ENCODE data around the gene MR1. TPM values are rescaled to one million over a fixed set of nuclear protein-coding genes. Genes with fewer than 3 reads are reported as not detected.

Gene MR1
- total RNA-seq, 1 experiment from 2014 or later = 33.4 TPM

- intact Hi-C loops (cut with micrococcal nuclease) = no loop called here
- BruUV-seq (replicated peaks) = no TSS peak
- H3K36me3 Mint-ChIP-seq (ENCODE audit: insufficient read depth, unreplicated experiment) = no peaks in the 10 kb centered on the region
- no peaks in the 10 kb centered on the region for H3K27me3 Mint-ChIP-seq (ENCODE audit: insufficient read depth, unreplicated experiment)
- no peak overlapping the region for H3K4me3 Mint-ChIP-seq (ENCODE audit: unreplicated experiment)
- TF ChIP-seq CTCF (IDR thresholded peaks at IDR 0.05; ENCODE audit: unreplicated experiment) = no peak
- H3K4me1 Mint-ChIP-seq (ENCODE audit: insufficient read depth, unreplicated experiment) = peaks cover 25% of the 10 kb centered on the region
- no peak for DNase-seq (ENCODE audit: unreplicated experiment)
- POLR2A ChIA-PET = interaction anchor here (0.8 to 2.6 kb wide), 6 partner anchors 11 to 59 kb away, joined by 3 to 18 read pairs (median 4); no protein-coding TSS in a partner anchor
- CTCF ChIA-PET = interaction anchor here (0.8 to 4.4 kb wide), 5 partner anchors 12 to 163 kb away, joined by 3 to 32 read pairs (median 4); no protein-coding TSS in a partner anchor
- no peak overlapping the region for H3K27ac Mint-ChIP-seq (ENCODE audit: low read depth, unreplicated experiment)
- H3K9me3 Mint-ChIP-seq (ENCODE audit: unreplicated experiment) = no peaks in the 10 kb centered on the region
These were observed 46.8 kb downstream of the MR1 start for GRCh38 chr1:181080556-181080955.

- DNase-seq (ENCODE audit: unreplicated experiment) = no peak
- intact Hi-C loops (cut with micrococcal nuclease) = no loop called here
- peaks cover 31% of the 10 kb centered on the region for H3K4me1 Mint-ChIP-seq (ENCODE audit: insufficient read depth, unreplicated experiment)
- no peak overlapping the region for H3K4me3 Mint-ChIP-seq (ENCODE audit: unreplicated experiment)
- no peaks in the 10 kb centered on the region for H3K9me3 Mint-ChIP-seq (ENCODE audit: unreplicated experiment)
- H3K27me3 Mint-ChIP-seq (ENCODE audit: insufficient read depth, unreplicated experiment) = no peaks in the 10 kb centered on the region
- TF ChIP-seq CTCF (IDR thresholded peaks at IDR 0.05; ENCODE audit: unreplicated experiment) = no peak
- no TSS peak for BruUV-seq (replicated peaks)
- CTCF ChIA-PET = interaction anchor here (0.8 to 4.4 kb wide), 4 partner anchors 43 to 164 kb away, joined by 3 to 32 read pairs (median 4); no protein-coding TSS in a partner anchor
- H3K27ac Mint-ChIP-seq (ENCODE audit: low read depth, unreplicated experiment) = no peak overlapping the region
- no peaks in the 10 kb centered on the region for H3K36me3 Mint-ChIP-seq (ENCODE audit: insufficient read depth, unreplicated experiment)
- POLR2A ChIA-PET = interaction anchor here (0.8 to 2.6 kb wide), 5 partner anchors 10 to 59 kb away, joined by 3 to 18 read pairs (median 4); no protein-coding TSS in a partner anchor
These were observed 47.6 kb downstream of the MR1 start for GRCh38 chr1:181081395-181081794.

- CTCF ChIA-PET = interaction anchor here (0.6 to 12.1 kb wide), 13 partner anchors 9 to 582 kb away, joined by 3 to 215 read pairs (median 3); no protein-coding TSS in a partner anchor
- DNase-seq (ENCODE audit: unreplicated experiment) = peak; percentile 79
- Mint-ChIP-seq H3K4me1 (ENCODE audit: insufficient read depth, unreplicated experiment) (peaks cover 28% of the 10 kb centered on the region), H3K4me3 (ENCODE audit: unreplicated experiment) (no peak overlapping the region), H3K9me3 (ENCODE audit: unreplicated experiment) (no peaks in the 10 kb centered on the region), H3K27me3 (ENCODE audit: insufficient read depth, unreplicated experiment) (no peaks in the 10 kb centered on the region), H3K36me3 (ENCODE audit: insufficient read depth, unreplicated experiment) (peaks cover 14% of the 10 kb centered on the region), H3K27ac (ENCODE audit: low read depth, unreplicated experiment) (no peak overlapping the region)
- intact Hi-C loops (cut with micrococcal nuclease) = loop anchor here (1.0 kb wide), 2 partner anchors 58 to 82 kb away; no protein-coding TSS in a partner anchor
- no TSS peak for BruUV-seq (replicated peaks)
- TF ChIP-seq CTCF (IDR thresholded peaks at IDR 0.05; ENCODE audit: unreplicated experiment) = peak; percentile 37
- POLR2A ChIA-PET = interaction anchor here (0.9 to 29.0 kb wide), 5 partner anchors 12 to 62 kb away, joined by 3 to 1371 read pairs (median 8); partner anchors contain the start of genes MR1 and STX6
These were observed 50.2 kb downstream of the MR1 start for GRCh38 chr1:181083842-181084605.

GRCh38 chr1:181084606-181084969 lies 50.8 kb downstream of the MR1 start:
- Mint-ChIP-seq H3K4me3 (ENCODE audit: unreplicated experiment) (no peak overlapping the region), H3K9me3 (ENCODE audit: unreplicated experiment) (no peaks in the 10 kb centered on the region), H3K36me3 (ENCODE audit: insufficient read depth, unreplicated experiment) (peaks cover 18% of the 10 kb centered on the region), H3K27me3 (ENCODE audit: insufficient read depth, unreplicated experiment) (no peaks in the 10 kb centered on the region), H3K27ac (ENCODE audit: low read depth, unreplicated experiment) (no peak overlapping the region), H3K4me1 (ENCODE audit: insufficient read depth, unreplicated experiment) (peaks cover 23% of the 10 kb centered on the region)
- no TSS peak for BruUV-seq (replicated peaks)
- no peak for DNase-seq (ENCODE audit: unreplicated experiment)
- ChIA-PET CTCF (interaction anchor here (0.7 to 12.1 kb wide), 7 partner anchors 42 to 82 kb away, joined by 4 to 215 read pairs (median 8); no protein-coding TSS in a partner anchor), POLR2A (interaction anchor here (1.2 to 29.0 kb wide), 4 partner anchors 29 to 62 kb away, joined by 4 to 1371 read pairs (median 158); partner anchors contain the start of genes MR1 and STX6)
- intact Hi-C loops (cut with micrococcal nuclease) = loop anchor here (1.0 kb wide), 2 partner anchors 58 to 82 kb away; no protein-coding TSS in a partner anchor
- no peak for TF ChIP-seq CTCF (IDR thresholded peaks at IDR 0.05; ENCODE audit: unreplicated experiment)

Data from MCF 10A (cell line).